Measurements from ENCODE around the gene CALCB.

CALCB gene

GRCh38 chr11:15119352-15119751 is 46.0 kb downstream of the CALCB start:
- no peak for DNase-seq

- DNase-seq, result no peak
Observed at GRCh38 chr11:15119826-15120225, 46.4 kb downstream of the CALCB start.

- DNase-seq, result no peak
Observed at GRCh38 chr11:15123849-15124248, 50.5 kb downstream of the CALCB start.

GRCh38 chr11:15124528-15124927 is 51.1 kb downstream of the CALCB start:
- no peak for DNase-seq

- no peak for DNase-seq
Observed at GRCh38 chr11:15127341-15127740, 53.9 kb downstream of the CALCB start.

Data from T-helper 2 cell (primary cell).